ENCODE results near the gene KCNC3. TPM values are rescaled to one million over a fixed set of nuclear protein-coding genes. Genes with fewer than 3 reads are reported as not detected.
"Not testable (repeated sequence)": the region's sequence is repeated elsewhere in the genome, so short reads cannot be mapped to it uniquely, and the experiment has no call there.

The KCNC3 gene
- total RNA-seq, 1 donor from 2014 or later = 9.4 TPM

DNA sequence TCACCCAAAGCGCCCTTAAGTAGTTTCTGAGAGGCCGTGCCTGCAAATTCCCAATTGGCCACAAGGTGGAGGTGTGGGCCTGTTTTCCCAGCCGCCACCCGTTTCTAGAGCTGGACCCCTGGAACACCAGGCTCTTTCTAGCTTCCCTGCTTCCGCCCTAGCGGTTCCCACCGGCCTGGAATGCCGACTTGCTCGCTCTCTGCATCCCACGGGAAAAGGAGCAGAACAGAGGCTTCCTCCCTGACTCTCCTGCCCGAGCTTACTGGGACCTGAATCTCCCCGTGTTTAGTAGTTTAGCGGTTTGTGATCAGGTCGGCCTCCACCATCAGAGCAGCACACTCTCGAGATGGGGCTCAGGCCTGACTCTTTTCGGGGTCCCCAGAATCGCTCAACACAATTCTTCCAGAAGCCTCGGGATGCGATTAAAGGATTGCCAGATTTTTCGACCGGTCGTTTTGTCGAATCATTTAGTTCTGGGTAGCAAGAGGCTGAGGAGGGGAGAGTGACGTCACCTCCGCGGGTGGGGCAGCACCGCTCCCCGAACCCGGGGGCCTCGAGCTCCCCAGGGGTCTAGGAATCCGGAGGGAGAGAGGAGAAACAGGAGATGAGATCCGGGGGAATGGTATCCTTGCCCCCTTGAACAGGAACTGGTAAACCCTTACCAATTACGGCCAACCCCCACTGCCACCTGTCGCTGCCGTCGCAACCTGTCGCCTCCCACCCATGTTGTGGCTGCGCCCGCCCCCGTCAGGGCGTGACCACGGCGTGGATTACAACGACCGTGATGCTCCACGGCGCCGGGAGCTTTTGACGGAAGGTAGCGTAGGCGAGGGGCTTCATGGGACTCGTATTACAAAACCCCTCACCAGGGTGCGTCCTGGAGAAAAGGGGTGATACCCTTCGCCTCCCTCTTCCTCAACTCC, 28.3 kb upstream of the KCNC3 start:
- intact Hi-C loops (cut with micrococcal nuclease) = loop anchor here (1.0 to 2.0 kb wide), 8 partner anchors 11 to 199 kb away; partner anchors contain the start of genes EMC10, GARIN5A, NR1H2 and POLD1

GRCh38 chr19:50356691-50357177, 27.6 kb upstream of the KCNC3 start:
- intact Hi-C loops (cut with micrococcal nuclease) = loop anchor here (1.0 to 2.0 kb wide), 7 partner anchors 12 to 200 kb away; partner anchors contain the start of genes EMC10, GARIN5A and NR1H2

DNA sequence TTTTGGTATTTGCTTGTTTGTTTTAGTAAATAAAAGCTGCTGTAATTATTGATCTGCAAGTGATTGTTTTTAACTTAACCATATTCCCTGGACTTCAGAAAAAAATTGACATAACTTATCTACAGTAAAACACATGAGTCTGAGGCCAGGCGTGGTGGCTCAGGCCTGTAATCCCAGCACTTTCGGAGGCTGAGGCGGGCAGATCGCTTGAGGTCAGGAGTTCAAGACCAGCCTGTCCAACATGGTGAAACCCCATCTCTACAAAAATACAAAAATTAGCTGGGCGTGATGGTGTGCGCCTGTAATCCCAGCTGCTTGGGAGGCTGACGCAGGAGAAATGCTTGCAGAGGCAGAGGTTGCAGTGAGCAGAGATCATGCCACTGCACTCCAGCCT, 24.3 kb upstream of the KCNC3 start:
- intact Hi-C loops (cut with micrococcal nuclease) = not testable (repeated sequence)

DNA sequence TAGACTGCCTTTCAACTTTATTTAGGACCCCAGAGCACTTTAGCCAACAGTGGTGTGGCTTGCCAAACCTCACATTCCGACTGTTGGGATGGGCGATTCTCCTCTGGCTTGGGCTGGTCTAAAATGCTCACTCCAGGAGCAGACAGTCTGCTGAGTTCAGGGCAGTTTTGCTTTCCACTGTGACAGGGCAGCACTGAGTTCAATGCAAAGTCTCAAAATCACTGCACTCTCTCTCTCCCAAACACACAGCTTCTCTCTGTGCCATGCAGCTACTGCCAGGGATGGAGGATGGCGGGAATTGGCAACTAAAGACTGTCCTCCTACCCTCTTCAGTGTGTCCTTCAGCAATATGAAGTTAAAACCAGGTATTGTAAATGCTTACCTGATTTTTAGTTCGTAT, 23.1 kb upstream of the KCNC3 start:
- intact Hi-C loops (cut with micrococcal nuclease) = no loop called here

- intact Hi-C loops (cut with micrococcal nuclease) = no loop called here
Observed at GRCh38 chr19:50349277-50350057, 20.3 kb upstream of the KCNC3 start.

DNA sequence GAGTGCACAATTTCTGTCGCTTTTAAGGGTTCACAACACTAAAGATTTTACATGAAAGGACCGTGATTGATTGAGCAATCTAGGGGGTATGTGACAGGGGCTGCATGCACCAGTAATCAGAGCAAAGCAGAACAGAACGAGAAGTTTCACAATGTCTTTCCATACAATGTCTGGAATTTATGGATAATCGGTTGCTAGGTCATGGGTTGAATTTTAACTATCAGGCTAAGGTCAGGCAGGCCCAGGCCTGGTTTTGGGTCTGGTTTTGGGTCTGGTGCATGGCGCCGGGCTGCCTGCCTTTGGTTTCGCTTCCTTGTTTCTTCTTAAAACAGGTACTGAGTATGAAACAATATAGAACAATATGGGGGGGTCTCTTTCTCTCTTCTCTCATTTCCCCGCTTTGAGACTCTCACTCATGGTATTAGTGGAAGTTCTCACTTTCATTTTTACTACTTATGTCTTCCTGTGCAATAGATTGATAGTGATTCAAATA, 18.0 kb upstream of the KCNC3 start:
- intact Hi-C loops (cut with micrococcal nuclease) = not testable (repeated sequence)

- intact Hi-C loops (cut with micrococcal nuclease) = no loop called here
Observed at GRCh38 chr19:50344661-50345318, 15.6 kb upstream of the KCNC3 start.

DNA sequence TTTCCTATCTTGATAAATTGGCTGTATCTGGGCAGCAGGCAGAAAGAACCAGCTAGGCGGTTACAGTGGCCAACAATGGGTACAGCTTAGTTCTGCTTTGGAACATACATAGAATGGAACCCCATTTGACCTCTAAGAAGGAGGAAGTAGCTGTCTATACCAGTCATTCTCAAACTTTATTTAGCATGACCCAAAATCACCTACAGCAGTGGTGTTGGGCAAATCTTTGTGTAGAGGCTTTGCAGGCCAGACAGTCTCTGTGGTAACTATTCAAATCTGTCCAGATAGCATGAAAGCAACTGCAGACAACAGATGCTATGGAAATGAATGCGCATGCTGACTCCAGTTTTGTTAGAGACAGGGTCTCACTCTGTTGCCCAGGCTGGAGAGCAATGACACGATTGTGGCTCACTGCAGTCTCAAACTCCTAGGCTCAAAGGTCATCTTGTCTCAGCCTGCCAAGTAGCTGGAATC, 12.0 kb upstream of the KCNC3 start:
- intact Hi-C loops (cut with micrococcal nuclease) = no loop called here

- intact Hi-C loops (cut with micrococcal nuclease) = no loop called here
Observed at GRCh38 chr19:50340331-50340730, 11.2 kb upstream of the KCNC3 start.

DNA sequence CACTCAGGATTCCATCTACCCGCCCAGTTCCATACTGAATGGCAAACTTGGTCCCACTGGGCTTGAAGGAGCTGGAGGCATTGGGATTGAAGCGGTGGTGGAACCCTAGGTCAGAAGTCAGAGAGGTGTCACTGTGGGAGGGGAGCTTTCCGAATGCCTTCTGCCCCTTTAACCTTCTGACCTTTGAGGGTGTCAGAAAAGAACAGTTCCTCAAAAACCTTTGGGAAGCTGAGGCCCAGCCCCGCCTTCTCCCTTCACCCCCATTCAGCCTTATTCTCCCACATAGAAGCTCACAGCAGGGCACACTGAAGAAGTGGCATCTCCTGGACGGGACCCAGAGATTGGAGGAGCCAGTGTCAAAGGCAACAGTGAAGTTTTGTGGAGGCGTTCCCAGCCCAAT, 7.9 kb upstream of the KCNC3 start:
- intact Hi-C loops (cut with micrococcal nuclease) = loop anchor here (10.0 kb wide), 1 partner anchor 468 kb away; no protein-coding TSS in a partner anchor

DNA sequence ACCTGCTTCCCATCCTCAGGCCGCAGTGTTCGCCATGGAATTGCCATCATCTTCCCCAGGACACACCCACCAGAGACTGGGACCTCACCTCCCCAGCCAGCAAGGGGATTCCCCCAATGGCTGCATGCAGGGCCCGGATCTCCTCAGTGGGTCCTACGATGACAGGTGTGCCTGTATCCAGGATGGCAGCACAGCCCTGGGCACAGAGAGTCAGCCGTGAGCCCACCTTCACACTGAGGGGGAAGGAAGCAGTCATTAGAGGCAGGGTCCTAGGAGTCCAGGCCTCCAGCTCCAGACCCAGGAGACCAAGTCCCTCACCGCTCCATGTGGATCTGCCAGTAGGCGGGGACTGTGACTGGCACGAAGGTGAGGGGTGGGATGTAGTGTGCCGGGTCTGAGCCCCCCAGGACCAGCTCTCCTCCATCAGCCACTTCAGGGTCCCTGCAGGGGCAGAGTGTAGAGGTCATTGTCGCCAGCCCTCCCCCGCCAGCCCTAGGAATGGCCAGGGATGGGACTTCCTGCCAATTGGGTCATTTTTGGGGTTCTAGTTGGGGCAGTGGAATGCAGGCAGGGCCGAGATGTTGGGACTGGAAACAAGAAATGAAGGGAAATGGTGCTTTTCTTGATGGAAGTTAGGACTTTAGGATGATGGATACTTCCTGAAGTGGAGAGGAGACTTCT, 5.7 kb upstream of the KCNC3 start:
- intact Hi-C loops (cut with micrococcal nuclease) = loop anchor here (10.0 kb wide), 1 partner anchor 470 kb away; no protein-coding TSS in a partner anchor

DNA sequence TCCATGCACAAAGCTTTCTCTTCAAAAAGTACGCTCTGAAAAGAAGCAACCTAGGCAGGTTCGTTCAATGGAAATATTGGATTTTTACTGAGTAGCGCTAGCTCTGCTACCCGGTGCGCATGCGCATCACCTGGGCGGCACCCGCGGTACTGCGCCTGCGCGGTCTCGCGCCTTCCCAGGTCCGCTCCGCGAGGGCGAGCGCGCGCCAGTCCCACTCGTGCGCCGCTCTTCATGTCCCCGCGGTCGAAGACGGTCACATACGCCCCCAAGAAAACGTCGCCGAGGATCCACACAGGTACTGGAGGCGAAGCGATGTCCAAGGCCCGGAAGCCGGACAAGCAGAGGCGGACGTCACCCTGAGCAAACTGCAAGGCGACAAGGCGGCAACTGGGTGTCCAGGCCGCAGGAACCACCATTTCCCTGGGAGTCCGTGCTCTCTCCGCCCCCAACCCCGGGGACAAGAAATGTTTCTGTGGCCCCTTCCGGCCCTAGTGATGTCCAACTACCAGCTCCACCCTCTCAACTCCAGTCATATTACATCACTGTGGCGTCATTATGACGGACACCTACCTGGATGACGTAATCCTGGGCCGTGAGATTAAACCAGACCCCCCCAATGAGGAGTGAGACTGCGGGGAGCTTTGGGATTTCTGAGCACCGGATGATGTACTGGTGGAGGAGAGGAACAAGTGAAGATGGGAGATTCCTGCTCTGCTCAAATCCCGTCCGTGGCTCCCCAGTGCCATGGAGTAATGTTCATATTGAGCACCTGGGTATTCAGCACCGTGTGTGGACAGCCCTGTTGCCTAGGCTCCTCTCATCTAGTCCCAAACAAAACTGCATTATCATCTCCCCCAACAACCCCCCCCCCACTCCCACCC, 4.8 kb upstream of the KCNC3 start:
- intact Hi-C loops (cut with micrococcal nuclease) = loop anchor here (1.0 to 10.0 kb wide), 4 partner anchors 23 to 471 kb away; partner anchors contain the start of genes JOSD2 and POLD1

DNA sequence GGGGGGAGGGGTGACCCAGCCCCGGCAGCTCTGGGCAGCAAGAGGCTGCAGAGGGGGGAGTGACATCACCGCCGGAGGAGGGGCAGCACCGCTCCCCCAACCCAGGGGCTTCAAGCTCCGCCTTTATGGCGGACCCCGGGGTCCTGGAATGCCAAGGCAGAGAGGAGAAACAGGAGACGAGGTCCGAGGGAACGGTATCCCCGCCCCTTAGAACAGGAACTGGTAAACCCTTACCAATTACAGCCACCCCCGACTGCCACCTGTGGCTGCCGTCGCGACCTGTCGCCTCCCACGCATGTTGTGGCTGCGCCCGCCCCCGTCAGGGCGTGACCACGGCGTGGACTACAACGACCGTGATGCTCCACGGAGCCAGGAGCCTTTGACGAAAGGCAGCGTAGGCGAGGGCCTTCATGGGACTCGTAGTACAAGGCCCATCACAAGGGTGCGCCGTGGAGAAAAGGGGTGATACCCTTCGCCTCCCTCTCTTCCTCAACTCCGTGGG, 4.1 kb upstream of the KCNC3 start:
- intact Hi-C loops (cut with micrococcal nuclease) = loop anchor here (1.0 to 10.0 kb wide), 4 partner anchors 24 to 472 kb away; partner anchors contain the start of genes JOSD2 and POLD1

GRCh38 chr19:50332244-50333038, 3.3 kb upstream of the KCNC3 start:
- intact Hi-C loops (cut with micrococcal nuclease) = loop anchor here (1.0 to 10.0 kb wide), 4 partner anchors 25 to 472 kb away; partner anchors contain the start of genes JOSD2 and POLD1

- intact Hi-C loops (cut with micrococcal nuclease) = loop anchor here (10.0 kb wide), 1 partner anchor 473 kb away; no protein-coding TSS in a partner anchor
Observed at GRCh38 chr19:50331994-50332243, 2.7 kb upstream of the KCNC3 start.

DNA sequence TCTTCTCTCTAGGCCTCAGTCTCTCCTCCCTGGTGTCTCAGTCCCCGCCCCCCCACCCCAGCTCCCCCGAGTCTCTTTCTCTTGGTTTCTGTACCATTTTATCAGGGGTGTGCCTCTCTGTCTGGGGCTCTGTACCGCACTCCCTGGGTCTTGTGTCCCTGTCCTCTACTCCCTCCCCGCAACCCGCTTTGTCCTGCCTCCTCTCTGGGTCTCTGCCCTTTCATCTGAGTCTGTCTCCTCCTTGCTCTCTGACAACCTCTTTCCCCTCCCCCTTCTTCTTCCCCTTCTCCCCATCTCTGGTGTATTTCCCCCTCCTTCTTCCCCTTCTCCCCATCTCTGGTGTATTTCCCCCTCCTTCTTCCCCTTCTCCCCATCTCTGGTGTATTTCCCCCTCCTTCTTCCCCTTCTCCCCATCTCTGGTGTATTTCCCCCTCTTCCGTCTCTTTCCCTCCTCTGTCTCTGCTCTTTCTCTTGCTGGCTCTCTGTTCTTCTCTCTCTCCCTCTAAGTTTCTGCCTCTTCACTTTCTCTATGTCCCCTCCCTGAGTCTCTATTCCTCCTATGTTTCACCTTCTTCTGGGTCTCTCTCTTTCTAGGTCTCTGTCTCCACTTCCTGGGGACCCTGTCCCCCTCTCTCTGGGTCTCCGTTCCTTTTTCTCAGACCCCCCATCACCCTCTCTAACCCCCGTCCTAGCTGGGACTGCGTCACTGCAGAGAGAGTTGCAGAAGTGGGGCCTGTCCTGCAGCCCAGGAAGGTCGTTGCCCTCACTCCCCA, 2.2 kb upstream of the KCNC3 start:
- intact Hi-C loops (cut with micrococcal nuclease) = loop anchor here (10.0 kb wide), 1 partner anchor 473 kb away; no protein-coding TSS in a partner anchor

DNA sequence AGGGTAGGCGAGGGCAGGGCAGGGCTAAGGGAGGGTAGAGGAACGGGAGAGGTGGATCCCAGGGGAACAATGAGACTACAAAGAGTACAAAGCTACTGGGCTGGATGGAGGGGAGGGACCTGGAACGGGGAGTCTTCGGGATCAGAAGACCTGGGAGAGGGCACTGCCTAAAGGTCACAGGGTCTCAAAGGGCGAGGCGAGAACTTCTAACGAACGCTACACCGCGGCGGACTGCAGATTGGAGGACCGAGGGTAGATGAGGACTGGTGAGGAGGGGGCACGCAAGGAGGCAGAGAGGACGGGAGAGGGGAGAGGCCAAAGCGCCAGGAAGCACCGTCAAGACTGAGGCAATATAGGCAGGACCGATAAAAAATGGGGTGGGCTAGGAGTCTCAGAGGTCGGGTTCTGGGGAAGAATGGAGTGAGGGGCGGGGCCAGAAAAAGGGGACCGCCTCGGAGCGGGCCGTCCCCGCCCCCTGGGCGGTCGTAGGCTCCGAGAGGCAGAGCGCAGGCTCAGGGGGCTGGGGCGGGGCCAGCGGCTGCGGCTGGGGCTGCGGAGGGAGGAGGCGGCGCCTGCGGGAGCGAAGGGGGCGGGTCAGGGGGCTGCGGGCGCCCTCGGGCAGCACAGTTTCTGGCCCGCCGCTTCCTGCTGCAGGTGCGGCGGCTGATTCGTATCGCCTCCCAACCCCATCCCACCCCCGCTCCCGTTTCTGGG, 1.3 kb upstream of the KCNC3 start:
- intact Hi-C loops (cut with micrococcal nuclease) = loop anchor here (10.0 kb wide), 1 partner anchor 474 kb away; no protein-coding TSS in a partner anchor

Measured in T-helper 2 cell treated with Interferon-gamma antibody and Interleukin-4, amounts not matched to agents 100 ng/mL and 5 ng/mL, for 36 hours (primary cell).